Upper lobe of left lung (tissue), 6 donors: ENCODE data around the gene ZMYND8. TPM values are rescaled to one million over a fixed set of nuclear protein-coding genes. Genes with fewer than 3 reads are reported as not detected.

Experiments used
- ATAC-seq, 2 donors: fragments of 200-7000 bp; cut with Tn5 transposase; one replicate each; pipeline ENCODE4 v1.9.1; 2022; ENCODE audit warnings: mild to moderate bottlenecking in 2 of 2, moderate library complexity in 2 of 2; ENCODE audit not compliant: low FRiP score in 2 of 2
- DNase-seq, 2 donors: peaks; one replicate each; pipeline ENCODE4 v3.0.0-alpha.2; 2019 to 2020
- H3K27ac ChIP-seq, 4 donors: fragments of 200-600 bp; sonication (generic); one replicate each; pipeline ENCODE4 v1.5.1; 2016 to 2019
- H3K27me3 ChIP-seq, 4 donors: fragments of 200-600 bp; sonication (generic); one replicate each; pipeline ENCODE4 v1.5.1; 2017 to 2019
- H3K36me3 ChIP-seq, 4 donors: fragments of 200-600 bp; sonication (generic); one replicate each; pipeline ENCODE4 v1.5.1; 2016 to 2019
- H3K4me1 ChIP-seq, 4 donors: fragments of 200-600 bp; sonication (generic); one replicate each; pipeline ENCODE4 v1.5.1; 2018 to 2019
- H3K4me3 ChIP-seq, 4 donors: fragments of 200-600 bp; sonication (generic); one replicate each; pipeline ENCODE4 v1.5.1; 2017 to 2019; ENCODE audit warnings: mild to moderate bottlenecking in 2 of 4, moderate library complexity in 1 of 4
- H3K9me3 ChIP-seq, 4 donors: fragments of 200-600 bp; sonication (generic); one replicate each; pipeline ENCODE4 v1.5.1; 2018 to 2019
- CTCF ChIP-seq, 6 experiments: fragments of 450-650 bp in 4 of 6; fragments of 200-600 bp in 2 of 6; sonication (generic) in 2 of 6; IDR thresholded peaks; one replicate each; pipeline ENCODE4 v1.5.1; 2016 to 2019; ENCODE audit warnings: antibody characterized with exemption in 6 of 6
- EP300 ChIP-seq, 4 donors: sonication (generic); formaldehyde crosslinking; IDR thresholded peaks; one replicate each; pipeline ENCODE4 v1.5.1; 2017; ENCODE audit warnings: antibody characterized with exemption in 4 of 4, control low read depth in 2 of 4
- POLR2A ChIP-seq, 4 donors: fragments of 450-650 bp; IDR thresholded peaks; one replicate each; pipeline ENCODE4 v1.5.1; 2016 to 2017; ENCODE audit warnings: antibody characterized with exemption in 4 of 4, mild to moderate bottlenecking in 2 of 4
- POLR2AphosphoS5 ChIP-seq, 2 donors: sonication (generic); formaldehyde crosslinking; IDR thresholded peaks; one replicate each; pipeline ENCODE4 v1.5.1; 2017; ENCODE audit warnings: antibody characterized with exemption in 2 of 2
- WGBS, 2 donors: methylation state at CpG; one replicate each; pipeline ENCODE4 v1.1.5; 2017 to 2018; 5-methylcytosine and 5-hydroxymethylcytosine counted together
- total RNA-seq, 6 donors: library from RNA; depleted of rRNA in 4 of 6; stranded (reverse); fragments of >200 nt in 4 of 6; gene quantifications; one replicate each; pipeline versions ENCODE4 v1.1.0 to v1.2.1, GENCODE V29; 2016 to 2021
- donor health status: DM: no; HTN: no; CAD: no; lungs with moderate emphysema.
- donor health status: DM: no; HTN: yes; CAD: no; lungs with severe emphysema.

Gene ZMYND8
- total RNA-seq, 6 donors from 2014 or later, result 24.6 to 120 (median 51.8) TPM

- no peak for ATAC-seq
- TF ChIP-seq EP300 (IDR thresholded peaks at IDR 0.05) (no peak), POLR2AphosphoS5 (IDR thresholded peaks at IDR 0.05) (no peak), POLR2A (IDR thresholded peaks at IDR 0.05) (no peak), CTCF (IDR thresholded peaks at IDR 0.05) (no peak)
- no peaks in the 10 kb centered on the region for H3K9me3 ChIP-seq
- H3K27ac ChIP-seq, result no peak overlapping the region
- no peak for DNase-seq
- 98 to 99% methylated on average over 5 of the region's 5 CpGs for WGBS, 2 donors
- no peaks in the 10 kb centered on the region for H3K27me3 ChIP-seq
- no peaks in the 10 kb centered on the region for H3K4me1 ChIP-seq
- H3K36me3 ChIP-seq, result peaks cover 12 to 97% (median 62%) of the 10 kb centered on the region in 4 donors
- H3K4me3 ChIP-seq, result no peak overlapping the region
Measured at GRCh38 chr20:47284373-47284772, 72.1 kb downstream of the ZMYND8 start.

GRCh38 chr20:47283411-47283810 lies 73.1 kb downstream of the ZMYND8 start:
- WGBS, 2 donors, result 84 to 88% methylated on average over 3 of the region's 3 CpGs
- TF ChIP-seq POLR2A (IDR thresholded peaks at IDR 0.05), result no peak
- no peak for TF ChIP-seq POLR2AphosphoS5 (IDR thresholded peaks at IDR 0.05)
- TF ChIP-seq CTCF (IDR thresholded peaks at IDR 0.05), result no peak
- TF ChIP-seq EP300 (IDR thresholded peaks at IDR 0.05), result no peak
- no peaks in the 10 kb centered on the region for H3K9me3 ChIP-seq
- H3K36me3 ChIP-seq, result peaks cover 4 to 95% (median 61%) of the 10 kb centered on the region in 4 donors
- ATAC-seq (no peak), DNase-seq (no peak)
- no peaks in the 10 kb centered on the region for H3K27me3 ChIP-seq
- H3K27ac ChIP-seq, result no peak overlapping the region
- H3K4me1 ChIP-seq, result no peaks in the 10 kb centered on the region
- H3K4me3 ChIP-seq, result no peak overlapping the region

GRCh38 chr20:47282864-47283263 lies 73.6 kb downstream of the ZMYND8 start:
- Histone ChIP-seq H3K36me3 (peaks cover 4 to 93% (median 64%) of the 10 kb centered on the region in 4 donors), H3K27ac (no peak overlapping the region), H3K27me3 (no peaks in the 10 kb centered on the region), H3K4me3 (no peak overlapping the region), H3K9me3 (no peaks in the 10 kb centered on the region), H3K4me1 (no peaks in the 10 kb centered on the region)
- 94 to 100% methylated on average over 2 of the region's 2 CpGs for WGBS, 2 donors
- no peak for ATAC-seq
- TF ChIP-seq POLR2A (IDR thresholded peaks at IDR 0.05) (no peak), POLR2AphosphoS5 (IDR thresholded peaks at IDR 0.05) (no peak), CTCF (IDR thresholded peaks at IDR 0.05) (no peak), EP300 (IDR thresholded peaks at IDR 0.05) (no peak)
- no peak for DNase-seq

- Histone ChIP-seq H3K27me3 (no peaks in the 10 kb centered on the region), H3K4me3 (no peak overlapping the region), H3K27ac (no peak overlapping the region), H3K36me3 (peaks cover 5 to 90% (median 60%) of the 10 kb centered on the region in 4 donors), H3K9me3 (no peaks in the 10 kb centered on the region), H3K4me1 (peaks cover 0 to 3% (median 0%) of the 10 kb centered on the region in 4 donors)
- TF ChIP-seq EP300 (IDR thresholded peaks at IDR 0.05) (no peak), POLR2AphosphoS5 (IDR thresholded peaks at IDR 0.05) (no peak), POLR2A (IDR thresholded peaks at IDR 0.05) (no peak), CTCF (IDR thresholded peaks at IDR 0.05) (no peak)
- ATAC-seq (no peak), DNase-seq (no peak)
- WGBS, 2 donors, result 68 to 70% methylated on average over 4 of the region's 4 CpGs
Measured at GRCh38 chr20:47281376-47281775, 75.1 kb downstream of the ZMYND8 start.

- Histone ChIP-seq H3K4me3 (no peak overlapping the region), H3K9me3 (no peaks in the 10 kb centered on the region), H3K27ac (no peak overlapping the region), H3K36me3 (peaks cover 11 to 90% (median 62%) of the 10 kb centered on the region in 4 donors), H3K27me3 (no peaks in the 10 kb centered on the region), H3K4me1 (peaks cover 0 to 3% (median 0%) of the 10 kb centered on the region in 4 donors)
- DNase-seq, result no peak
- no peak for TF ChIP-seq POLR2AphosphoS5 (IDR thresholded peaks at IDR 0.05)
- TF ChIP-seq CTCF (IDR thresholded peaks at IDR 0.05), result no peak
- no peak for TF ChIP-seq POLR2A (IDR thresholded peaks at IDR 0.05)
- TF ChIP-seq EP300 (IDR thresholded peaks at IDR 0.05), result no peak
- 86 to 93% methylated on average over 3 of the region's 3 CpGs for WGBS, 2 donors
- ATAC-seq, result no peak
Measured at GRCh38 chr20:47280668-47281067, 75.8 kb downstream of the ZMYND8 start.
